Vagina (tissue), 2 donors: ENCODE data around the gene DNASE1L1. TPM values are rescaled to one million over a fixed set of nuclear protein-coding genes. Genes with fewer than 3 reads are reported as not detected.

Experiments
- DNase-seq, 2 donors: peaks; one replicate each; pipeline ENCODE4 v3.0.0-alpha.2; 2017; ENCODE audit errors: extremely low spot score in 2 of 2
- H3K27ac ChIP-seq: fragments of 200-600 bp; sonication (generic); one replicate; pipeline ENCODE4 v1.5.1; 2019
- H3K27me3 ChIP-seq: fragments of 200-600 bp; sonication (generic); one replicate; pipeline ENCODE4 v1.5.1; 2019
- H3K36me3 ChIP-seq, 2 donors: fragments of 200-600 bp; sonication (generic); one replicate each; pipeline ENCODE4 v1.5.1; 2017 to 2019
- H3K4me1 ChIP-seq: fragments of 200-600 bp; sonication (generic); one replicate; pipeline ENCODE4 v1.5.1; 2019
- H3K4me3 ChIP-seq, 2 donors: fragments of 200-600 bp; sonication (generic); 1 replicate in 1 of 2; 2 replicates in 1 of 2; pipeline ENCODE4 v1.5.1; 2016 to 2019
- H3K9me3 ChIP-seq: fragments of 200-600 bp; sonication (generic); one replicate; pipeline ENCODE4 v1.5.1; 2019
- POLR2A ChIP-seq, 2 donors: fragments of 450-650 bp; IDR thresholded peaks; one replicate each; pipeline ENCODE4 v1.6.1; 2017; ENCODE audit warnings: antibody characterized with exemption in 2 of 2, mild to moderate bottlenecking in 2 of 2, moderate library complexity in 2 of 2
- POLR2AphosphoS5 ChIP-seq, 2 donors: sonication (generic); formaldehyde crosslinking; IDR thresholded peaks; one replicate each; pipeline ENCODE4 v1.9.0; 2017; ENCODE audit warnings: antibody characterized with exemption in 2 of 2, mild to moderate bottlenecking in 2 of 2, low read depth in 1 of 2; ENCODE audit not compliant: insufficient read depth in 1 of 2
- intact Hi-C: fragments of 100-400 bp; cut with DNase I; formaldehyde crosslinking; loops from one replicate; pipeline ENCODE4 v1.15.1; 2023
- total RNA-seq: library from RNA; depleted of rRNA; stranded (reverse); fragments of >200 nt; gene quantifications from one replicate; pipeline ENCODE4 v1.2.3, GENCODE V29; 2016
- TF ChIP-seq, protein P1 (sequence below), 3 experiments: fragments of 450-650 bp in 2 of 3; fragments of 200-600 bp in 1 of 3; sonication (generic) in 1 of 3; IDR thresholded peaks; one replicate each; pipeline ENCODE4 v1.5.1; 2017 to 2019; ENCODE audit warnings: antibody characterized with exemption in 3 of 3, mild to moderate bottlenecking in 2 of 3, moderate library complexity in 2 of 3

Gene DNASE1L1
- total RNA-seq, 1 donor from 2014 or later, result 52.1 TPM

DNA sequence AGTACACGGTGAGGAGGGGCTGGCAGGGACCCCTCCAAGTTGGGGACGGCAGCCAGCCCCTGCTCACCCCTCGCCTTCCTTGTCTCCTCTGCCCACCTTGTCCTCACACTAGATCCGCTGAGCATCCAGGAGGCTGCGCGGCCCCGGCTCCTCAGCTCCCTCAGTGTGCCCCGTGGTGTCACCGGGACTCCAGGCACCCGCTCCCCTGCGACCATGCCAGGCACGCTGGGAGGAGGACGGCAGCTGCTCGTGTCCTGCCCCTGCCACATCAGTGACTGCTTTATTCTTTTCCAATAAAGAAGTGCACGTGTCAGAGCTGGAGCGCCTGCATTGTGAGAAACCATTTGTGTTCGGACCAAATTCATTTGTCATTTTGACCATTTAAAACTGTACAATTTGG lies 41.3 kb upstream of the DNASE1L1 start:
- H3K4me1 ChIP-seq, result peaks cover 4% of the 10 kb centered on the region
- intact Hi-C loops, result no loop called here
- H3K36me3 ChIP-seq, result no peaks in the 10 kb centered on the region
- H3K27me3 ChIP-seq, result no peaks in the 10 kb centered on the region
- H3K27ac ChIP-seq, result no peak overlapping the region
- H3K4me3 ChIP-seq, result no peak overlapping the region
- H3K9me3 ChIP-seq, result no peaks in the 10 kb centered on the region
- no peak for DNase-seq
- TF ChIP-seq POLR2AphosphoS5 (IDR thresholded peaks at IDR 0.05; ENCODE audit: insufficient read depth in 1 of 2, low read depth in 1 of 2) (no peak), POLR2A (IDR thresholded peaks at IDR 0.05) (no peak)
- TF ChIP-seq, protein P1, sequence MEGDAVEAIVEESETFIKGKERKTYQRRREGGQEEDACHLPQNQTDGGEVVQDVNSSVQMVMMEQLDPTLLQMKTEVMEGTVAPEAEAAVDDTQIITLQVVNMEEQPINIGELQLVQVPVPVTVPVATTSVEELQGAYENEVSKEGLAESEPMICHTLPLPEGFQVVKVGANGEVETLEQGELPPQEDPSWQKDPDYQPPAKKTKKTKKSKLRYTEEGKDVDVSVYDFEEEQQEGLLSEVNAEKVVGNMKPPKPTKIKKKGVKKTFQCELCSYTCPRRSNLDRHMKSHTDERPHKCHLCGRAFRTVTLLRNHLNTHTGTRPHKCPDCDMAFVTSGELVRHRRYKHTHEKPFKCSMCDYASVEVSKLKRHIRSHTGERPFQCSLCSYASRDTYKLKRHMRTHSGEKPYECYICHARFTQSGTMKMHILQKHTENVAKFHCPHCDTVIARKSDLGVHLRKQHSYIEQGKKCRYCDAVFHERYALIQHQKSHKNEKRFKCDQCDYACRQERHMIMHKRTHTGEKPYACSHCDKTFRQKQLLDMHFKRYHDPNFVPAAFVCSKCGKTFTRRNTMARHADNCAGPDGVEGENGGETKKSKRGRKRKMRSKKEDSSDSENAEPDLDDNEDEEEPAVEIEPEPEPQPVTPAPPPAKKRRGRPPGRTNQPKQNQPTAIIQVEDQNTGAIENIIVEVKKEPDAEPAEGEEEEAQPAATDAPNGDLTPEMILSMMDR (IDR thresholded peaks at IDR 0.05), result no peak

DNA sequence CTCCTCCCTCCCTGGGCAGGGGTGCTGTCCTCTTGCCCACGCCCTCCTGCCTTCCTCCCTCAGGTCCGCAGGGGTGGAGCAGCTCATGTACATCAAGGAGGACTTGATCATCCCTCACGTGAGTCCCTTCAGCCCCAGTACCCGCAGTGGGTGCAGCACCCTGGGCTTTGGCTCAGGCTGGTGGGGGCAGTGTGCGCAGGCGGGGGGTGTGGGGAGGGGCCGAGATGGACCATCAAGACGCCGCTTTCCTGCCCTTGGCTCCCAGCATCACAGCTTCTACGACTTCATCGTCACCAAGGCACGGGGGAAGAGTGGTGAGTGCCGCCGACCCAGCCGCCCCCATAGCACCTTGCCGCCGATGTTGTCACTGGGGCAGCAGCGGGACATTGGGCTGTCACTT lies 40.6 kb upstream of the DNASE1L1 start:
- no peaks in the 10 kb centered on the region for H3K9me3 ChIP-seq
- H3K27me3 ChIP-seq, result no peaks in the 10 kb centered on the region
- H3K36me3 ChIP-seq, result no peaks in the 10 kb centered on the region
- no peak overlapping the region for H3K4me3 ChIP-seq
- DNase-seq, result no peak
- peaks cover 11% of the 10 kb centered on the region for H3K4me1 ChIP-seq
- intact Hi-C loops, result no loop called here
- TF ChIP-seq, protein P1 (IDR thresholded peaks at IDR 0.05), result no peak
- no peak for TF ChIP-seq POLR2AphosphoS5 (IDR thresholded peaks at IDR 0.05; ENCODE audit: insufficient read depth in 1 of 2, low read depth in 1 of 2)
- H3K27ac ChIP-seq, result no peak overlapping the region

DNA sequence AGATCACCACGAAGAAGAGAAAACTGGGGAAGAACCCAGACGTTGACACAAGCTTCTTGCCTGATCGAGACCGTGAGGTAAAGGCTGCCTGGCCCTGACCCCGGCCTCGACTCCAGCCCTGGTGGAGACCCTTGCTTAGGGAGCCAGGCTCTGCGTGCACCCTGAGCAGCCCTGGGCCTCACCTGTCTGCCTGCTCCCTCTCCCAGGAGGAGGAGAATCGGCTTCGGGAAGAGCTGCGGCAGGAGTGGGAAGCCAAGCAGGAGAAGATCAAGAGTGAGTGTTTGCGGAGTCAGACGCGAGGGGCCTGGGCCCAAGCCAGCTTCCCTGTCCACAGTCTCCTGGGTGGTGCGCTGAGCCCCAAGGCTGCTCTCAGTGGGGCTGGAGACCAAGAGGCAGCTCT lies 39.4 kb upstream of the DNASE1L1 start:
- no peak for TF ChIP-seq POLR2A (IDR thresholded peaks at IDR 0.05)
- TF ChIP-seq POLR2AphosphoS5 (IDR thresholded peaks at IDR 0.05; ENCODE audit: insufficient read depth in 1 of 2, low read depth in 1 of 2), result no peak
- TF ChIP-seq, protein P1 (IDR thresholded peaks at IDR 0.05), result no peak
- H3K27ac ChIP-seq, result no peak overlapping the region
- intact Hi-C loops, result no loop called here
- no peaks in the 10 kb centered on the region for H3K27me3 ChIP-seq
- no peaks in the 10 kb centered on the region for H3K36me3 ChIP-seq
- H3K4me3 ChIP-seq, result no peak overlapping the region
- no peak for DNase-seq
- peaks cover 17% of the 10 kb centered on the region for H3K4me1 ChIP-seq
- no peaks in the 10 kb centered on the region for H3K9me3 ChIP-seq

DNA sequence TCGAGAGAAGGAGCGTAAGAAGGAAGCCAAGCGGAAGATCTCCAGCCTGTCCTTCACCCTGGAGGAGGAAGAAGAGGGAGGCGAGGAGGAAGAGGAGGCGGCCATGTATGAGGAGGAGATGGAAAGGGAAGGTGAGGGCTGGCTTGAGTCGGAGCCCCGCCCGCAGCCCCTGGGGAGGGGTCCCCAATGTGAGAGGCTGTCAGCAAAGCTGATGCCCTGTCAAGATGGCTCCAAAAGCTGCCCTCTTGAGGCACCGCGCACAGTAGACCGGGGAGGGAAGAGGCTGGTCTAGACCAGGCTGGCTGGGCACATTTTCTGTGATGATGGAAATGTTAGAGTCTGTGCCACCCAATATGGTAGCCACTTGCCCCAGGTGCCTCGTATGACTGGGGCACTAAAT lies 37.4 kb upstream of the DNASE1L1 start:
- H3K4me1 ChIP-seq, result peaks cover 23% of the 10 kb centered on the region
- DNase-seq, result no peak
- H3K27ac ChIP-seq, result no peak overlapping the region
- no peak for TF ChIP-seq POLR2AphosphoS5 (IDR thresholded peaks at IDR 0.05; ENCODE audit: insufficient read depth in 1 of 2, low read depth in 1 of 2)
- no peak for TF ChIP-seq POLR2A (IDR thresholded peaks at IDR 0.05)
- TF ChIP-seq, protein P1 (IDR thresholded peaks at IDR 0.05), result no peak
- H3K9me3 ChIP-seq, result no peaks in the 10 kb centered on the region
- no peaks in the 10 kb centered on the region for H3K27me3 ChIP-seq
- intact Hi-C loops, result no loop called here
- H3K36me3 ChIP-seq, result peaks cover 0 to 5% of the 10 kb centered on the region in 2 donors
- H3K4me3 ChIP-seq, result no peak overlapping the region

DNA sequence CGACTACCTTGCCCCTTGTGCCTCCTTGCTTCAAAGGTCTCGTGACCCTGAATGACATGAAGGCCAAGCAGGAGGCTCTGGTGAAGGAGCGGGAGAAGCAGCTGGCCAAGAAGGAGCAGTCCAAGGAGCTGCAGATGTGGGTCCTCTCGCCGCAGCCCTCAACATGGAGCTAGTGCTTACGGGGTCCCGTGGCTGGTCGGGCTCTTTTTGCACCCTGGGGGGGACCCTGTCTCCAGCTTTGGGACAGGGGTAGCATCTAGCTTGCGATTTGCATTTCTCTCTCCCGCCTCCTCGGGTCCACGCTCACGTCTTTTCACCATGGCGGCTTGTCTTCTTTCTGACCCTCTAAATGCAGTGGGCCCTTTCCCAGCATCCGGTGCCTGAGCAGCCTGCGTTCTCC lies 36.7 kb upstream of the DNASE1L1 start:
- intact Hi-C loops, result no loop called here
- Histone ChIP-seq H3K36me3 (peaks cover 0 to 5% of the 10 kb centered on the region in 2 donors), H3K27me3 (no peaks in the 10 kb centered on the region), H3K4me3 (no peak overlapping the region), H3K27ac (no peak overlapping the region), H3K9me3 (no peaks in the 10 kb centered on the region), H3K4me1 (peaks cover 23% of the 10 kb centered on the region)
- TF ChIP-seq POLR2A (IDR thresholded peaks at IDR 0.05) (no peak), POLR2AphosphoS5 (IDR thresholded peaks at IDR 0.05; ENCODE audit: insufficient read depth in 1 of 2, low read depth in 1 of 2) (no peak)
- TF ChIP-seq, protein P1 (IDR thresholded peaks at IDR 0.05), result no peak
- no peak for DNase-seq
